ENCODE results near the gene ARL5A.

The ARL5A gene

GRCh38 chr2:151760139-151760650, 68.0 kb downstream of the ARL5A start:
- TF ChIP-seq CTCF (IDR thresholded peaks at IDR 0.05; ENCODE audit: control insufficient read depth, insufficient read depth, low read depth, low read length, missing control alignments): no peak
- DNase-seq (ENCODE audit: low read depth): no peak
- no peak overlapping the region for H3K4me3 ChIP-seq (ENCODE audit: control insufficient read depth, low read depth, low read length)

- no peak for TF ChIP-seq CTCF (IDR thresholded peaks at IDR 0.05; ENCODE audit: control insufficient read depth, insufficient read depth, low read depth, low read length, missing control alignments)
- no peak overlapping the region for H3K4me3 ChIP-seq (ENCODE audit: control insufficient read depth, low read depth, low read length)
- DNase-seq (ENCODE audit: low read depth): no peak
These were observed 69.5 kb downstream of the ARL5A start for GRCh38 chr2:151758744-151759143.

GRCh38 chr2:151757861-151758260, 70.4 kb downstream of the ARL5A start:
- no peak for DNase-seq (ENCODE audit: low read depth)
- TF ChIP-seq CTCF (IDR thresholded peaks at IDR 0.05; ENCODE audit: control insufficient read depth, insufficient read depth, low read depth, low read length, missing control alignments): no peak
- no peak overlapping the region for H3K4me3 ChIP-seq (ENCODE audit: control insufficient read depth, low read depth, low read length)

GRCh38 chr2:151756820-151757219, 71.4 kb downstream of the ARL5A start:
- H3K4me3 ChIP-seq (ENCODE audit: control insufficient read depth, low read depth, low read length): no peak overlapping the region
- DNase-seq (ENCODE audit: low read depth): no peak
- TF ChIP-seq CTCF (IDR thresholded peaks at IDR 0.05; ENCODE audit: control insufficient read depth, insufficient read depth, low read depth, low read length, missing control alignments): no peak

- TF ChIP-seq CTCF (IDR thresholded peaks at IDR 0.05; ENCODE audit: control insufficient read depth, insufficient read depth, low read depth, low read length, missing control alignments): no peak
- DNase-seq (ENCODE audit: low read depth): no peak
- no peak overlapping the region for H3K4me3 ChIP-seq (ENCODE audit: control insufficient read depth, low read depth, low read length)
These were observed 73.8 kb downstream of the ARL5A start for GRCh38 chr2:151754253-151754897.

- DNase-seq (ENCODE audit: low read depth): no peak
- no peak overlapping the region for H3K4me3 ChIP-seq (ENCODE audit: control insufficient read depth, low read depth, low read length)
- no peak for TF ChIP-seq CTCF (IDR thresholded peaks at IDR 0.05; ENCODE audit: control insufficient read depth, insufficient read depth, low read depth, low read length, missing control alignments)
These were observed 74.7 kb downstream of the ARL5A start for GRCh38 chr2:151753540-151753939.
